ENCODE results near the gene RAP1GAP2. TPM values are rescaled to one million over a fixed set of nuclear protein-coding genes. Genes with fewer than 3 reads are reported as not detected.

Gene RAP1GAP2
- total and polyA plus RNA-seq, 10 donors, result 1.2 to 32.7 (median 14.1) TPM

- H3K27me3 ChIP-seq (replicated peaks in 1 of 7), result no peaks in the 10 kb centered on the region
- DNase-seq, result peak; percentile 56
- peaks cover 0 to 77% (median 2%) of the 10 kb centered on the region in 6 donors for H3K36me3 ChIP-seq
- H3K4me1 ChIP-seq, result no peaks in the 10 kb centered on the region
- no peak for TF ChIP-seq POLR2AphosphoS5 (IDR thresholded peaks at IDR 0.05)
- no peak for TF ChIP-seq CTCF (IDR thresholded peaks at IDR 0.05 in 8 of 11, conservative IDR thresholded peaks at IDR 0.05 in 3 of 11)
- TF ChIP-seq POLR2A (IDR thresholded peaks at IDR 0.05), result no peak
- WGBS, 5 donors, result 91 to 100% (median 94%) methylated on average over 3 to 6 of the region's 6 CpGs
- no peaks in the 10 kb centered on the region for H3K9me3 ChIP-seq
- intact Hi-C loops (cut with DNase I; ENCODE audit: low total_unique reads), result no loop called here
- H3K27ac ChIP-seq, result no peak overlapping the region
- H3K4me3 ChIP-seq, result no peak overlapping the region
Observed at GRCh38 chr17:2994441-2994840, 198.2 kb downstream of the RAP1GAP2 start.

- no peak for TF ChIP-seq CTCF (IDR thresholded peaks at IDR 0.05 in 8 of 11, conservative IDR thresholded peaks at IDR 0.05 in 3 of 11)
- no peak for TF ChIP-seq POLR2A (IDR thresholded peaks at IDR 0.05)
- DNase-seq, result peak; percentile 64
- Histone ChIP-seq H3K9me3 (no peaks in the 10 kb centered on the region), H3K4me1 (no peaks in the 10 kb centered on the region), H3K27ac (no peak overlapping the region), H3K4me3 (no peak overlapping the region), H3K36me3 (peaks cover 0 to 85% (median 2%) of the 10 kb centered on the region in 6 donors), H3K27me3 (replicated peaks in 1 of 7) (no peaks in the 10 kb centered on the region)
- intact Hi-C loops (cut with DNase I; ENCODE audit: low total_unique reads), result no loop called here
- WGBS, 5 donors, result 86 to 90% (median 89%) methylated on average over 22 of the region's 22 CpGs
Observed at GRCh38 chr17:2995377-2995776, 199.1 kb downstream of the RAP1GAP2 start.

GRCh38 chr17:2995886-2996809 is 199.9 kb downstream of the RAP1GAP2 start:
- peak; percentile 38 for DNase-seq
- intact Hi-C loops (cut with DNase I; ENCODE audit: low total_unique reads), result no loop called here
- Histone ChIP-seq H3K36me3 (peaks cover 0 to 82% (median 2%) of the 10 kb centered on the region in 6 donors), H3K4me1 (no peaks in the 10 kb centered on the region), H3K27ac (no peak overlapping the region), H3K4me3 (no peak overlapping the region), H3K9me3 (no peaks in the 10 kb centered on the region), H3K27me3 (replicated peaks in 1 of 7) (no peaks in the 10 kb centered on the region)
- WGBS, 5 donors, result 78 to 88% (median 83%) methylated on average over 17 of the region's 17 CpGs
- TF ChIP-seq POLR2AphosphoS5 (IDR thresholded peaks at IDR 0.05), result no peak
- TF ChIP-seq CTCF (IDR thresholded peaks at IDR 0.05 in 8 of 11, conservative IDR thresholded peaks at IDR 0.05 in 3 of 11), result no peak
- TF ChIP-seq POLR2A (IDR thresholded peaks at IDR 0.05), result no peak

Data from spleen (tissue), 11 donors.